HG03196 (cell line): Measurements from ENCODE around the gene RTCB.

Experiments used
- ATAC-seq: cut with Tn5 transposase; IDR thresholded peaks from one replicate; pipeline ENCODE4 v1.9.1; 2021; ENCODE audit not compliant: unreplicated experiment

Gene RTCB

GRCh38 chr22:32411829-32412592, at the start of gene RTCB:
RTCB (minus strand) TSS chr22:32412247; CDS start chr22:32412156, 91 bp downstream.
- peak; percentile 51 for ATAC-seq

GRCh38 chr22:32457031-32457430, 45.0 kb upstream of the RTCB start:
- ATAC-seq, result no peak

DNA sequence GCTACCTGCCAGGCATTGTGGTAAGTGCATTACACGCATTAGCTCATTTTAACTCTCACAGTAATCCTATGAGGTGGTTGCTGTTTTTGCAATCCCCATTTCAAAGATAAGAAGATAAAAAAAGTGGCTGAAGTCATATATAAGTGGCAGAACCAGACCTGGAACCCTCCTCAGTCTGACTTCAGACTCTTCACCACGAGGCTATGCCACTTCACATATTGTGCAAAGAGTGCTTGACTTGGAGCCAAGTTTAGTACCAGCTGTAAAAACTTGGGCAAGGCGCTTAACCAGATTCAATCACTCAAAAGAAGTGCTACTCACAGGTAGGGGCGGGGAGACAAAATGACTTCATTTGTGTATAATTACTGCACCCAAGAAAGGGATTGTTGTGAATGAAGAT, 36.9 kb upstream of the RTCB start:
- ATAC-seq, result no peak

DNA sequence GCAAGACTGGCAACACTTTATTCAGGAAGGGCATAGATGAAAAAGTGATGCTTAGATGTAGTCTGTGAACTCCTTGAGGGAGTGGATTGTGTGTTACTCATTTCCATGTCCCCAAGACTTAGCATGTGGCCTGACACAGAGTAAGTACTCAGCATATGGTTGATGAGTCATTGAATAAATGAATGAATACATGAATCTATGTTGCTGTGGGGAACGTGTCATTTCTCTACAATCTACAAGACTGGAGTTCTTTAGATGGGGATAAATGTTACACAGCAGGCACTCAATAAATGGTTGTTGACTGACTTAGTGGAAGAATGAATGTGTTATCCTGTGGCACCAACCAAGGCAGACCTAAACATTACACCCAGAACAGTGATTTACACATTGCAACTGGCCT, 34.3 kb upstream of the RTCB start:
- ATAC-seq, result no peak

- ATAC-seq, result no peak
These were observed 32.0 kb upstream of the RTCB start for GRCh38 chr22:32444068-32444467.

- no peak for ATAC-seq
These were observed 18.3 kb upstream of the RTCB start for GRCh38 chr22:32430352-32430751.

GRCh38 chr22:32426881-32427280, 14.8 kb upstream of the RTCB start:
- no peak for ATAC-seq

GRCh38 chr22:32423664-32424063, 11.6 kb upstream of the RTCB start:
- no peak for ATAC-seq

DNA sequence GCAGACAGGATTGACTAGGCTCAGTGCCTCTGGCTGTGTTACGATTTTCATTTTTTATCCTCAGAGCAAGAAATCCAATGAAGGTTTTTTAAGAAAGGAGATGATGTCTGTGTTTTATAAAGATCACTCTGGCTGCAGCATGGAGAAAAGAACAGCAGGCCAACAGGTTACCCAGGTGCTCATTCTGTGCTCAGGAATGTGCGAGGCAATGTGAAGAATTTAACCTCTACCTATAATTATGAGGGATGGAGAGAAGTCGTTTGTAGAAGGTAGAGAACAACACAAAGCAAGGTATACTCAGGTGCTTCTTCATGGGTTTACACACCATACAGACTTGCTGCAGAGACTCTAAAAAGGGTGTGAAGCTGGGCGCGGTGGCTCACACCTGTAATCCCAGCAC, 10.0 kb upstream of the RTCB start:
- no peak for ATAC-seq

DNA sequence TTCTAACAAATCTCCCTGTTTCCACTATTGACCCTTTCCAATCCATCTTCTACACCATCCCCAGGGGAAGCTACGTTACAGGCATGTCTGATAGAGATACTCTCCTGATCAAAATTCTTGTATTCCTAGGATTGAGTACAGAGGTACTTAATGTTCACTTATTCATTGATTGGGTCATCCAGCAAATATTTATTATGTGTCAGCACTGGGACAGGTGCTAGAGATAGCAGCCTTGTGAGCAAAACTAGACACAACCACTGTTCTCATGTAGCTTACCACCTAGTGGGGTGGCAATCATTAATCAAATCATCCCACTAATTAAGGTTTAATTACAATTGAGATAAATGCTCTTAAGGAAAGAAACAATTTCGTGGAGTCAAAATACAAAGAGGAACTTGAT, 9.4 kb upstream of the RTCB start:
- ATAC-seq, result no peak

GRCh38 chr22:32417906-32418305, 5.9 kb upstream of the RTCB start:
- no peak for ATAC-seq

DNA sequence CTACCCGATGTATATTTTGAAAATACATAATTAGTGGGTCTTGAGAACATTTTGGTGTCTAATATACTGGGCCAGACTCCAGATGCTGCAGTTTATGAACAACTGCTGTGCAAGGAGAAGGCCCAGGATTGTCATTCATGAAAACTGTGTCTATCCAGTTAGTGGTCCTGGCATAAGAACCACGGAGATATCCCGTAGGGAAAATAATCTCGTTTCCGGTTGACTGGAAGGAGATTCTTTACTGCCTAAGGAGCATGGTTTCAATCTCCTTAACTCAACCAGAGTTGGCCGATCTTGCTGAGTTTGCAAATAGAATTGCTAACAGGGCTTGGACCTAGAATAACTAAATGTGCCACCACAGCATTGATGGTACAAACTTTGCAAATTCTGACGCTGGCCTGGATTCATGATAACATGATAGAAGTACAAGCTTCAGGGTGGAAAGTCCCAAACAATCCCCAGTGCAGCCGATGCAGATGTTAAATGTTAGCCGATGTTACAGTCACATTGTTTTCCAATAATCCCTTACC, 4.6 kb upstream of the RTCB start:
- no peak for ATAC-seq

- no peak for ATAC-seq
These were observed 2.1 kb upstream of the RTCB start for GRCh38 chr22:32414191-32414590.

- no peak for ATAC-seq
These were observed 1.7 kb upstream of the RTCB start for GRCh38 chr22:32413719-32414118.

GRCh38 chr22:32411402-32411801, 645 bp downstream of the RTCB start:
- ATAC-seq, result peak; percentile 17

DNA sequence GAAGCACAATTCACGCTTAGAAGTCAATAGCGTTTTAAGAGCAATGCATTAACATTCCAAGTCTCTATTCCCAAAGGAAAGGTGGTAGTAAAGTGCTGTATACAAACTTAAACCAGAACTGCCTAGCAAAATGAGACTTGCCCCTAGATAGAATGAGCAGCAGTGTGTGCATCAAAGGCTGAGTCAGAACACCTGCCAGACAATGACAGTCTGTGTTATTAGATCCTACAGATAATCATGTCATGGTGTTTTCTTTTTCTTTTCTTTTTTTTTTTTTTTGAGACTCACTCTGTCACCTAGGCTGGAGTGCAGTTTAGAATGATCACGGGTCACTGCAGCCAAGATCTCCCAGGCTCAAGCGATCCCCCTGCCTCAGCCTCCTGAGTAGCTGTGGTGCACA, 1.6 kb downstream of the RTCB start:
- no peak for ATAC-seq

DNA sequence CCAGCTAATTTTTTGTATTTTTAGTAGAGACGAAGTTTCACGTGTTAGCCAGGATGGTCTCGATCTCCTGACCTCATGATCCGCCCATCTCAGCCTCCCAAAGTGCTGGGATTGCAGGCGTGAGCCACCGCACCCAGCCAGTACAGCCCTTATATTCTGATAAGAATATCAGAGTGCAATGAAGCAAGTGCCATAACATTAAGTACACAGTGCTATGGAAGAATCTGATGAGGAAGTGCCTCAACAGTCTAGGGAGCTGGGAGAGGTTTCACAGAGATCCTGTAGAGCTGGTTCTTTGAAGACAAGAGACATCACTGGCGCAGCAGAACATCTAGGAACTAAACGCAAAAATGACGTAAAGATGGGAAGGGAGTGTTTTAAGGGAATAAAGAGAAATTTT, 2.1 kb downstream of the RTCB start:
- no peak for ATAC-seq

DNA sequence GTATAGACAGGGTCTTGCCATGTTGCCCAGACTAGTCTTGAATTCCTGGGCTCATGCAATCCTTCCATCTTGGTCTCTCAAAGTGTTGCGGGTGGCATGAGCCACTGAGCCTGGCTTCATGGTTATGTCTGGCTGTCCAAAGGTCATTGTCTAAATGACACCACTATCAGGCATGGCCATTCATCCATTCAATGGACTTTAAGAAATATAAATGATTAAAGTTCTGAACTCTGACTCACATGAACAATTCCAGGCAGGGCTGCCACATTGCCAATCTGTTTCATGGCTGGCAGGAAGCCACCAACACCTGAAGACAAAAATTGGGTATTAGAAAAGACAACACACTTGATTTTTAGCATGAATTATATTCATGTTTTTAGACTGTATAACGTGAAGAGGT, 4.1 kb downstream of the RTCB start:
- ATAC-seq, result no peak

GRCh38 chr22:32407312-32407711, 4.7 kb downstream of the RTCB start:
- ATAC-seq, result no peak

GRCh38 chr22:32404021-32404420, 8.0 kb downstream of the RTCB start:
- ATAC-seq, result no peak

DNA sequence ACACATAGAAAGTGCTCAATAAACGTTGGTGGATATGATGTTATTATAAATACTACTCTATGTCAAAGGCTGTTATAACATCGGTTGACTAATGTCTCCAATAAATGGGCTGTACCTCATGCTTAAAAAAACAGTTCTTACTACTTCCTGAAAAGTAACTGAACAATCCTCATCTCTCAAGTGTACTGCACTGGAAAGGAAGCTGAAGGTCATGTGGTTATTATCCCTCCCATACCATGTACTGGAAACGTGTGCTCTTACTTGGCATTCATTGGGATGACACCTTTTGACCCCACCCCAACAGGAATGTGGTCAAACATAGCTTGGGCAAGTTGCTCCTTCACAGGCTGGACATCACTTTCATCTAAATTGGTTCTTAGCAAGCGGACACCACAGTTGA, 10.6 kb downstream of the RTCB start:
- no peak for ATAC-seq

DNA sequence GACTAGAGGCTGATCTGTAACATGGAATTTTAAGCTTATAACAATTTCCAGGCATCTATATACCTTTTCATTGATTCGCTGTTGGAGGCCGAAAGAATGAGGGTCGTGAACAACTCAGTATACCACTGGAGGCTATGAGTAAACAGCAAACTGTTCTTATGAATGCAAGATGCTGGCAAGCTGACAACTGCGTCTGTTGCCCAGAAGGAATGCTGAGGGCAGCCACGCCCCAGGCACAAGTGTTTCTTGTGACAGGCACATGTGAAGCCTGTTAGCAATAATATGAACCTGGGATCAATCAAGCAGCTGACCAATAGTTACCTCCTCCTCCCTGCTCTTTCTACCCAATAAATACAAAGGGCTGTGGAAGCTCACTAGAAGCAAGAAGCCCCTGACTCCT, 15.3 kb downstream of the RTCB start:
- ATAC-seq, result no peak

- no peak for ATAC-seq
These were observed 15.8 kb downstream of the RTCB start for GRCh38 chr22:32396255-32396654.
